Endothelial cell of umbilical vein (primary cell): ENCODE data around the gene FAAP100. TPM values are rescaled to one million over a fixed set of nuclear protein-coding genes. Genes with fewer than 3 reads are reported as not detected.

Source experiments
- BruUV-seq: library from RNA; stranded (reverse); fragments of 400-500 nt; replicated peaks from 2 replicates; lab custom pipeline; 2021; lab: Mats Ljungman, UMichigan
- CTCF ChIA-PET: fragments of 300-600, 350-600 bp; sonication (Branson Sonifier 250); formaldehyde crosslinking; loops from one replicate; lab custom pipeline; 2021; ENCODE audit warnings: antibody characterized with exemption, inconsistent platforms; lab: Charles Lee
- POLR2A ChIA-PET: fragments of 300-600, 350-600 bp; sonication (Branson Sonifier 250); formaldehyde crosslinking; loops from one replicate; lab custom pipeline; 2021; ENCODE audit warnings: antibody characterized with exemption, inconsistent platforms; lab: Charles Lee
- DNase-seq: peaks from one replicate; pipeline ENCODE4 v3.0.0-alpha.2; 2011; ENCODE audit warnings: low read depth, low spot score
- FAIRE-seq: peaks from 2 replicates; lab custom pipeline; 2011; peaks lifted over from hg19 to GRCh38; lab: Jason Lieb, UNC
- H2AFZ ChIP-seq: 2 replicates; pipeline ENCODE4 v1.6.0; 2012; ENCODE audit warnings: low read depth, low read length, control low read depth, inconsistent platforms
- H3K27ac ChIP-seq: 2 replicates; pipeline ENCODE4 v1.5.1; 2011; ENCODE audit warnings: low read depth, mild to moderate bottlenecking, control low read depth, low read length, moderate library complexity; ENCODE audit not compliant: insufficient read depth
- H3K27me3 ChIP-seq, 2 experiments: 2 replicates each; pipeline versions ENCODE4 v1.6.0 to v1.6.1; 2011; ENCODE audit warnings: low read length in 2 of 2, mixed read lengths in 1 of 2; ENCODE audit not compliant: control insufficient read depth in 2 of 2, insufficient read depth in 2 of 2
- H3K36me3 ChIP-seq, 2 experiments: 2 replicates in 1 of 2; 3 replicates in 1 of 2; pipeline ENCODE4 v1.5.1; 2011; ENCODE audit warnings: low read length in 2 of 2, mild to moderate bottlenecking in 1 of 2, moderate library complexity in 1 of 2; ENCODE audit not compliant: control insufficient read depth in 2 of 2, insufficient read depth in 2 of 2; ENCODE audit errors: extremely low read depth in 1 of 2
- H3K4me1 ChIP-seq: 3 replicates; pipeline ENCODE4 v1.5.1; 2011; ENCODE audit warnings: mild to moderate bottlenecking, low read length; ENCODE audit not compliant: control insufficient read depth, insufficient read depth; ENCODE audit errors: extremely low read depth
- H3K4me2 ChIP-seq: 2 replicates; pipeline ENCODE4 v1.6.1; 2011; ENCODE audit warnings: low read length, control low read depth, mixed read lengths; ENCODE audit not compliant: insufficient read depth
- H3K4me3 ChIP-seq, 3 experiments: fragments of 200-600 bp in 1 of 3; sonication (generic), shearing (Covaris generic) in 1 of 3; replicated peaks in 1 of 3; 2 replicates each; pipeline ENCODE4 v1.5.1; 2011 to 2016; ENCODE audit warnings: control low read depth in 3 of 3, low read length in 3 of 3, mild to moderate bottlenecking in 2 of 3, inconsistent platforms in 1 of 3, low read depth in 1 of 3, moderate library complexity in 1 of 3; ENCODE audit not compliant: insufficient read depth in 1 of 3
- H3K79me2 ChIP-seq: 2 replicates; pipeline ENCODE4 v1.6.0; 2012; ENCODE audit warnings: low read length, inconsistent platforms; ENCODE audit not compliant: control insufficient read depth, insufficient read depth
- H3K9ac ChIP-seq: replicated peaks from 2 replicates; pipeline ENCODE3; 2011; ENCODE audit warnings: low read length, control low read depth; ENCODE audit not compliant: insufficient read depth; ENCODE audit errors: extremely low read depth
- H3K9me1 ChIP-seq: replicated peaks from 3 replicates; pipeline ENCODE4 v1.6.0; 2011; ENCODE audit warnings: mild to moderate bottlenecking, low read length; ENCODE audit not compliant: control insufficient read depth, insufficient read depth; ENCODE audit errors: extremely low read depth
- H3K9me3 ChIP-seq: replicated peaks from 2 replicates; pipeline ENCODE4 v1.5.1; 2012; ENCODE audit warnings: low read length, inconsistent platforms; ENCODE audit not compliant: control insufficient read depth, insufficient read depth
- H4K20me1 ChIP-seq: replicated peaks from 2 replicates; pipeline ENCODE3; 2011; ENCODE audit warnings: mild to moderate bottlenecking, low read length; ENCODE audit not compliant: control insufficient read depth, insufficient read depth; ENCODE audit errors: extremely low read depth
- EZH2 ChIP-seq: IDR thresholded peaks from 2 replicates; pipeline ENCODE4 v1.6.1; 2012; ENCODE audit warnings: borderline replicate concordance, low read depth, mild to moderate bottlenecking, moderate library complexity, low read length, inconsistent platforms; ENCODE audit not compliant: severe bottlenecking
- FOS ChIP-seq: IDR thresholded peaks from 2 replicates; pipeline ENCODE4 v1.6.1; 2011; ENCODE audit warnings: mild to moderate bottlenecking, low read length, moderate library complexity, borderline replicate concordance; ENCODE audit not compliant: insufficient read depth
- GATA2 ChIP-seq: IDR thresholded peaks from 2 replicates; pipeline ENCODE4 v1.7.0; 2011; ENCODE audit warnings: low read depth, mild to moderate bottlenecking, moderate library complexity, mixed read lengths, low read length; ENCODE audit not compliant: insufficient read length, insufficient read depth
- JUN ChIP-seq: IDR thresholded peaks from 2 replicates; pipeline ENCODE4 v1.6.1; 2011; ENCODE audit warnings: borderline replicate concordance, low read depth; ENCODE audit not compliant: insufficient read length, insufficient read depth
- MYC ChIP-seq: IDR thresholded peaks from one replicate; pipeline ENCODE4 v1.6.1; 2011; ENCODE audit warnings: mild to moderate bottlenecking, low read depth, low read length
- POLR2A ChIP-seq: IDR thresholded peaks from 2 replicates; pipeline ENCODE4 v1.6.1; 2012; ENCODE audit warnings: low read depth, mild to moderate bottlenecking, control low read depth, low read length
- POLR2AphosphoS5 ChIP-seq: IDR thresholded peaks from 2 replicates; pipeline ENCODE4 v1.6.1; 2012; ENCODE audit warnings: low read depth, mild to moderate bottlenecking, control low read depth, low read length, moderate library complexity; ENCODE audit not compliant: insufficient read depth
- dilution Hi-C: fragments of 300-500 bp; cut with MboI; formaldehyde crosslinking; loops from one replicate; pipeline ENCODE4 v1.15.0; 2019; ENCODE audit warnings: low sequenced_read_pairs; ENCODE audit not compliant: extremely low pct_ligation_motif_present
- intact Hi-C: fragments of 100-400 bp; cut with micrococcal nuclease; formaldehyde crosslinking; loops from one replicate; pipeline ENCODE4 v1.10.0; 2022
- polyA plus RNA-seq, 4 experiments: library from polyadenylated mRNA; depleted of rRNA in 3 of 4; stranded (reverse) in 3 of 4; unstranded in 1 of 4; fragments of >200 nt; gene quantifications; 2 replicates each; pipeline versions ENCODE4 v1.2.1 to v1.2.3, GENCODE V29; 2011 to 2012; ENCODE audit warnings: missing spikeins in 1 of 4
- total RNA-seq: library from RNA; stranded (reverse); gene quantifications from 2 replicates; pipeline ENCODE4 v1.2.3, GENCODE V29; 2021
- TF ChIP-seq, protein P1 (sequence below), 2 donors: IDR thresholded peaks; 1 replicate in 1 of 2; 2 replicates in 1 of 2; pipeline ENCODE4 v1.5.1; 2011; ENCODE audit warnings: low read length in 2 of 2, mild to moderate bottlenecking in 2 of 2, moderate library complexity in 2 of 2, control low read depth in 1 of 2, inconsistent platforms in 1 of 2, low read depth in 1 of 2; ENCODE audit not compliant: insufficient read depth in 1 of 2; ENCODE audit errors: extremely low read depth in 1 of 2
- TF ChIP-seq, protein P2 (sequence below): IDR thresholded peaks from 2 replicates; pipeline ENCODE4 v1.6.1; 2011; ENCODE audit not compliant: insufficient read depth, insufficient read length

FAAP100 gene
- total and polyA plus RNA-seq, 2 donors (not counting 3 experiments of a cell fraction or from before 2014, with no cell fraction given), result 35.4 to 54.3 TPM

DNA sequence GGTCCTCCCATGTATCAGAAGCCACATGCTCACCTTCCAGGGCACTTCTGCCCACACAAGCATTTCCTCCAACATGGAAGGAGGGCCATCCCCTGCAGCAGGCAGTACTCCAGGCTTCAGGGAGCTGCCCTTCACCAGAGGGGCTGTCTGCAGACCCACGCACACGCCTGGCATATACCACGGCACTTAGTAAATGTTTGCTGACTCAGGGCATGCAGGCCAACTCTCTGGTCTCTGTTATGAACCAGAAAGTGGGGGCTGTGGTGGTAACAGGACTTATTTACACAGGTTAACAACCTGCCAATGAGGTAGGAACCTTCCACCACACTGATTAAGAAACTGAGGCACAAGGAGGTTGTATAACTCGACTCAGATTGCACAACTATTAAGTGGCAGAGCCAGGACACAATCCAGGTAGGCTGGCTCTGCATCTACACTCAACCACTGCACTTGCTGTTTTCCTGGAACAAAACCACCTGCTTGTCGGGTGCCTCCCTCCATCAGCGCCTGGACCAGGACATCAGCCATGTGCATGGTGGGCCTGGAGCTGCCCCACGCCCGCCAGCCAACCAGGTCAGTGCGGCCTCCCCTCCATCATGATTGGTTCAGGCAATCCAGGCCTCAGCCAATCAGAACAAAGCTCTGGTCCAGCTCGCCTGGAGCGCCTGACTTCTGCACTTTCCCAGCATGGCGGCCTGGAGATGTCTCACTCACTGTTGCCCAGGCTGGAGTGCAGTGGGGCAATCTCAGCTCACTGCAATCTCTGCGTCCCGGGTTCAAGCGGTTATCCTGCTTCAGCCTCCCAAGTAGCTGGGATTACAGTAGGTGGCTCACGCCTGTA, 58.7 kb downstream of the FAAP100 start:
- BruUV-seq, result no TSS peak
- H3K4me1 ChIP-seq, result peaks cover 3% of the 10 kb centered on the region
- H3K36me3 ChIP-seq, result no peaks in the 10 kb centered on the region
- CTCF ChIA-PET, result interaction anchor here (0.7 to 1.2 kb wide), 3 partner anchors 9 to 108 kb away, joined by 3 read pairs; no protein-coding TSS in a partner anchor
- no peak overlapping the region for H3K27ac ChIP-seq
- H3K4me3 ChIP-seq, result no peak overlapping the region
- H2AFZ ChIP-seq, result no peak overlapping the region
- H3K9me1 ChIP-seq, result no peaks in the 10 kb centered on the region
- TF ChIP-seq, protein P1, sequence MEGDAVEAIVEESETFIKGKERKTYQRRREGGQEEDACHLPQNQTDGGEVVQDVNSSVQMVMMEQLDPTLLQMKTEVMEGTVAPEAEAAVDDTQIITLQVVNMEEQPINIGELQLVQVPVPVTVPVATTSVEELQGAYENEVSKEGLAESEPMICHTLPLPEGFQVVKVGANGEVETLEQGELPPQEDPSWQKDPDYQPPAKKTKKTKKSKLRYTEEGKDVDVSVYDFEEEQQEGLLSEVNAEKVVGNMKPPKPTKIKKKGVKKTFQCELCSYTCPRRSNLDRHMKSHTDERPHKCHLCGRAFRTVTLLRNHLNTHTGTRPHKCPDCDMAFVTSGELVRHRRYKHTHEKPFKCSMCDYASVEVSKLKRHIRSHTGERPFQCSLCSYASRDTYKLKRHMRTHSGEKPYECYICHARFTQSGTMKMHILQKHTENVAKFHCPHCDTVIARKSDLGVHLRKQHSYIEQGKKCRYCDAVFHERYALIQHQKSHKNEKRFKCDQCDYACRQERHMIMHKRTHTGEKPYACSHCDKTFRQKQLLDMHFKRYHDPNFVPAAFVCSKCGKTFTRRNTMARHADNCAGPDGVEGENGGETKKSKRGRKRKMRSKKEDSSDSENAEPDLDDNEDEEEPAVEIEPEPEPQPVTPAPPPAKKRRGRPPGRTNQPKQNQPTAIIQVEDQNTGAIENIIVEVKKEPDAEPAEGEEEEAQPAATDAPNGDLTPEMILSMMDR (IDR thresholded peaks at IDR 0.05; ENCODE audit: extremely low read depth in 1 of 2, insufficient read depth in 1 of 2, low read depth in 1 of 2, low read length in 2 of 2), result no peak
- TF ChIP-seq JUN (no peak), FOS (no peak), POLR2AphosphoS5 (no peak), MYC (no peak), EZH2 (no peak), GATA2 (no peak), POLR2A (no peak)
- TF ChIP-seq, protein P2, sequence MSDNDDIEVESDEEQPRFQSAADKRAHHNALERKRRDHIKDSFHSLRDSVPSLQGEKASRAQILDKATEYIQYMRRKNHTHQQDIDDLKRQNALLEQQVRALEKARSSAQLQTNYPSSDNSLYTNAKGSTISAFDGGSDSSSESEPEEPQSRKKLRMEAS, result no peak
- FAIRE-seq (no peak), DNase-seq (no peak)
- H3K9ac ChIP-seq, result no peak overlapping the region
- dilution Hi-C loops (no loop called here), intact Hi-C loops (no loop called here)
- H3K27me3 ChIP-seq, result peaks cover 8 to 12% of the 10 kb centered on the region in 2 experiments
- H3K9me3 ChIP-seq, result no peaks in the 10 kb centered on the region
- no peaks in the 10 kb centered on the region for H3K79me2 ChIP-seq
- no peaks in the 10 kb centered on the region for H4K20me1 ChIP-seq
- no peak overlapping the region for H3K4me2 ChIP-seq
- POLR2A ChIA-PET, result interaction anchor here (1.0 to 1.1 kb wide), 2 partner anchors 14 to 15 kb away, joined by 3 read pairs; no protein-coding TSS in a partner anchor
